Panc1 (cell line): ENCODE results near the gene B4GALT5. TPM values are rescaled to one million over a fixed set of nuclear protein-coding genes. Genes with fewer than 3 reads are reported as not detected.
A peak's percentile ranks its signal among the peaks of the same experiment; 100 is the strongest.

Experiments used
- ATAC-seq: fragments of 200-7000 bp; cut with Tn5 transposase; 2 replicates; pipeline ENCODE4 v1.9.1; 2020; ENCODE audit warnings: mild to moderate bottlenecking, moderate library complexity
- BruUV-seq: library from RNA; stranded (reverse); fragments of 400-500 nt; replicated peaks from 2 replicates; lab custom pipeline; 2021; lab: Mats Ljungman, UMichigan
- CTCF ChIA-PET: fragments of 300-600 bp; sonication (Branson Sonifier 250); formaldehyde crosslinking; loops from one replicate; lab custom pipeline; 2022; ENCODE audit warnings: antibody characterized with exemption; lab: Charles Lee
- POLR2A ChIA-PET: fragments of 300-600 bp; sonication (Branson Sonifier 250); formaldehyde crosslinking; loops from one replicate; lab custom pipeline; 2022; ENCODE audit warnings: antibody characterized with exemption; lab: Charles Lee
- DNase-seq: peaks from one replicate; pipeline ENCODE4 v3.0.0-alpha.2; 2010; ENCODE audit warnings: low read depth, low spot score
- H3K27ac ChIP-seq: 2 replicates; pipeline ENCODE4 v1.5.1; 2011; ENCODE audit warnings: mild to moderate bottlenecking, low read length, inconsistent platforms
- H3K27me3 ChIP-seq: fragments of 200-500 bp; sonication (Bioruptor generic); 2 replicates; pipeline ENCODE4 v1.6.0; 2014; ENCODE audit warnings: low read length, inconsistent platforms; ENCODE audit not compliant: control insufficient read depth, insufficient read depth
- H3K36me3 ChIP-seq: fragments of 200-500 bp; sonication (Bioruptor generic); 2 replicates; pipeline ENCODE4 v1.5.1; 2014; ENCODE audit warnings: inconsistent platforms, mild to moderate bottlenecking, low read length, moderate library complexity; ENCODE audit not compliant: control insufficient read depth, insufficient read depth
- H3K4me1 ChIP-seq: 2 replicates; pipeline ENCODE4 v1.5.1; 2011; ENCODE audit warnings: inconsistent platforms, mild to moderate bottlenecking, low read length, moderate library complexity; ENCODE audit not compliant: control insufficient read depth, insufficient read depth
- H3K4me3 ChIP-seq, 2 experiments: 2 replicates each; pipeline ENCODE4 v1.5.1; 2011 to 2012; ENCODE audit warnings: low read depth in 2 of 2, low read length in 2 of 2, mild to moderate bottlenecking in 2 of 2, inconsistent platforms in 1 of 2, moderate library complexity in 1 of 2
- H3K9me3 ChIP-seq: fragments of 200-500 bp; sonication (Bioruptor generic); 2 replicates; pipeline ENCODE4 v1.5.1; 2014; ENCODE audit warnings: low read depth, mild to moderate bottlenecking, inconsistent platforms, low read length, moderate library complexity; ENCODE audit not compliant: control insufficient read depth, insufficient read depth
- POLR2AphosphoS5 ChIP-seq: IDR thresholded peaks from 2 replicates; pipeline ENCODE4 v1.6.1; 2012; ENCODE audit warnings: mild to moderate bottlenecking, low read depth, low read length, moderate library complexity
- SIN3A ChIP-seq: IDR thresholded peaks from 2 replicates; pipeline ENCODE4 v1.6.1; 2012; ENCODE audit warnings: low read depth, mild to moderate bottlenecking, low read length, moderate library complexity, borderline replicate concordance; ENCODE audit not compliant: insufficient read depth
- TCF7L2 ChIP-seq: IDR thresholded peaks from 2 replicates; pipeline ENCODE4 v1.6.1; 2011; ENCODE audit warnings: mild to moderate bottlenecking, low read depth, low read length, inconsistent platforms
- in situ Hi-C: cut with HindIII; loops from 2 replicates; pipeline ENCODE4 v1.10.0; 2016; ENCODE audit warnings: low sequenced_read_pairs, low pct_unique_long_range_greater_than_20kb
- intact Hi-C: fragments of 100-400 bp; cut with micrococcal nuclease; formaldehyde crosslinking; loops from one replicate; pipeline ENCODE4 v1.10.0; 2022; ENCODE audit not compliant: unreplicated experiment
- total RNA-seq: library from RNA; stranded (reverse); gene quantifications from one replicate; pipeline ENCODE4 v1.2.1, GENCODE V29; 2021; ENCODE audit not compliant: unreplicated experiment
- TF ChIP-seq, protein P1 (sequence below): fragments of 450-650 bp; IDR thresholded peaks from 2 replicates; pipeline ENCODE4 v1.5.1; 2017; ENCODE audit warnings: mild to moderate bottlenecking
- TF ChIP-seq, protein P2 (sequence below), 2 experiments: IDR thresholded peaks; 2 replicates each; pipeline ENCODE4 v1.6.1; 2011 to 2012; ENCODE audit warnings: low read depth in 2 of 2, control low read depth in 1 of 2, low read length in 1 of 2, mild to moderate bottlenecking in 1 of 2, moderate library complexity in 1 of 2; ENCODE audit not compliant: insufficient read depth in 1 of 2

Gene B4GALT5
- total RNA-seq, 1 experiment from 2014 or later, result 40.0 TPM

DNA sequence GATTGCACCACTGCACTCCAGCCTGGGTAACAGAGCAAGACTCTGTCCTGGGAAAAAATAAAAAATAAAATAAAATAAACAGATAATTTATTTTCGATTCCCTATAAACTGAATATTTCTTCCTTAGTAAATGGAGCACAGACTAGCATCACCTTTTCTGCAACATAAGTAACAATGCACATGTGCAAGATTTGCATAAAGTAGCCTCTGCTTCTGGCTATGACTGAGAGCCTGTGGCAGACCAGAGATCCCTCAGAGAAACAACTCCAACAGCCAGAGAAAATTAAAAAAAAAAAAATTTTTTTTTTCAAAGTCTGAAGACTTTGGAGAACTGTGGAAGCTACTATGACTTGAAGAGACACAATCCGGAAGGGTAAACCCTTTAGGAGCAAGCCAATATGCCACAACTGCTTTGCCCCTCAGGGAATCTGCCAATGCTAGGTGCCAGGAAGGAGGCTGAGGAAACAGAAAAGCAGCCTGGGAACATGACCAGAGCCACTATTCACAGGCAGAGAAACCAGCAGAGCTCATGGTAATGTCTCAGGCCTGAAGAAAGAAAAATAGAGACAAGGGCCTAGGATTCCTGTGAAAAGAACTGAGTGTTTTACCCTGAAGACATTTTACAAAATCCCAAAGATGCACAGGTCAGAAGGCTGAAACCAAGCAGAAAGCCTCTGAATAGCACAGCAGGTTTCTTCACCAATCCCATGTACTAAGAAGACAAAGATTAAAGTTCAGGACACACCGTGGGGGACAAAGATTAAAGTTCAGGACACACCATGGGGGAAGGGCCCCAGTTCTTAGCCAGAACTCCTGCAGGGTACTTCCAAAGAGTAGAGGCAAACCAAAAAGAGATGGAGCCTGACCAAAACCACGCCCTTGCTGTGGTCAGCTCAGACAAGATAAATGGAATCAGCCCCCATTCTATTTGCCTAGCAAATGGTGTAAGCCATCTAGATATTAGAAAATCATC, 25.8 kb downstream of the B4GALT5 start:
- H3K9me3 ChIP-seq, result no peaks in the 10 kb centered on the region
- CTCF ChIA-PET, result no interaction called here
- no TSS peak for BruUV-seq
- peaks cover 39% of the 10 kb centered on the region for H3K4me1 ChIP-seq
- intact Hi-C loops, result no loop called here
- H3K27ac ChIP-seq, result peak overlapping the region; percentile 36; the same call in 1 of the 2 replicates
- in situ Hi-C loops, result no loop called here
- TF ChIP-seq SIN3A (no peak), POLR2AphosphoS5 (no peak), TCF7L2 (no peak)
- TF ChIP-seq, protein P1, sequence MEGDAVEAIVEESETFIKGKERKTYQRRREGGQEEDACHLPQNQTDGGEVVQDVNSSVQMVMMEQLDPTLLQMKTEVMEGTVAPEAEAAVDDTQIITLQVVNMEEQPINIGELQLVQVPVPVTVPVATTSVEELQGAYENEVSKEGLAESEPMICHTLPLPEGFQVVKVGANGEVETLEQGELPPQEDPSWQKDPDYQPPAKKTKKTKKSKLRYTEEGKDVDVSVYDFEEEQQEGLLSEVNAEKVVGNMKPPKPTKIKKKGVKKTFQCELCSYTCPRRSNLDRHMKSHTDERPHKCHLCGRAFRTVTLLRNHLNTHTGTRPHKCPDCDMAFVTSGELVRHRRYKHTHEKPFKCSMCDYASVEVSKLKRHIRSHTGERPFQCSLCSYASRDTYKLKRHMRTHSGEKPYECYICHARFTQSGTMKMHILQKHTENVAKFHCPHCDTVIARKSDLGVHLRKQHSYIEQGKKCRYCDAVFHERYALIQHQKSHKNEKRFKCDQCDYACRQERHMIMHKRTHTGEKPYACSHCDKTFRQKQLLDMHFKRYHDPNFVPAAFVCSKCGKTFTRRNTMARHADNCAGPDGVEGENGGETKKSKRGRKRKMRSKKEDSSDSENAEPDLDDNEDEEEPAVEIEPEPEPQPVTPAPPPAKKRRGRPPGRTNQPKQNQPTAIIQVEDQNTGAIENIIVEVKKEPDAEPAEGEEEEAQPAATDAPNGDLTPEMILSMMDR, result no peak
- TF ChIP-seq, protein P2, sequence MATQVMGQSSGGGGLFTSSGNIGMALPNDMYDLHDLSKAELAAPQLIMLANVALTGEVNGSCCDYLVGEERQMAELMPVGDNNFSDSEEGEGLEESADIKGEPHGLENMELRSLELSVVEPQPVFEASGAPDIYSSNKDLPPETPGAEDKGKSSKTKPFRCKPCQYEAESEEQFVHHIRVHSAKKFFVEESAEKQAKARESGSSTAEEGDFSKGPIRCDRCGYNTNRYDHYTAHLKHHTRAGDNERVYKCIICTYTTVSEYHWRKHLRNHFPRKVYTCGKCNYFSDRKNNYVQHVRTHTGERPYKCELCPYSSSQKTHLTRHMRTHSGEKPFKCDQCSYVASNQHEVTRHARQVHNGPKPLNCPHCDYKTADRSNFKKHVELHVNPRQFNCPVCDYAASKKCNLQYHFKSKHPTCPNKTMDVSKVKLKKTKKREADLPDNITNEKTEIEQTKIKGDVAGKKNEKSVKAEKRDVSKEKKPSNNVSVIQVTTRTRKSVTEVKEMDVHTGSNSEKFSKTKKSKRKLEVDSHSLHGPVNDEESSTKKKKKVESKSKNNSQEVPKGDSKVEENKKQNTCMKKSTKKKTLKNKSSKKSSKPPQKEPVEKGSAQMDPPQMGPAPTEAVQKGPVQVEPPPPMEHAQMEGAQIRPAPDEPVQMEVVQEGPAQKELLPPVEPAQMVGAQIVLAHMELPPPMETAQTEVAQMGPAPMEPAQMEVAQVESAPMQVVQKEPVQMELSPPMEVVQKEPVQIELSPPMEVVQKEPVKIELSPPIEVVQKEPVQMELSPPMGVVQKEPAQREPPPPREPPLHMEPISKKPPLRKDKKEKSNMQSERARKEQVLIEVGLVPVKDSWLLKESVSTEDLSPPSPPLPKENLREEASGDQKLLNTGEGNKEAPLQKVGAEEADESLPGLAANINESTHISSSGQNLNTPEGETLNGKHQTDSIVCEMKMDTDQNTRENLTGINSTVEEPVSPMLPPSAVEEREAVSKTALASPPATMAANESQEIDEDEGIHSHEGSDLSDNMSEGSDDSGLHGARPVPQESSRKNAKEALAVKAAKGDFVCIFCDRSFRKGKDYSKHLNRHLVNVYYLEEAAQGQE (IDR thresholded peaks at IDR 0.05; ENCODE audit: insufficient read depth in 1 of 2, low read depth in 2 of 2, low read length in 1 of 2), result no peak
- H3K27me3 ChIP-seq, result no peaks in the 10 kb centered on the region
- no peak for DNase-seq
- no peak overlapping the region for H3K4me3 ChIP-seq
- POLR2A ChIA-PET, result no interaction called here
- no peaks in the 10 kb centered on the region for H3K36me3 ChIP-seq
- ATAC-seq, result no peak

DNA sequence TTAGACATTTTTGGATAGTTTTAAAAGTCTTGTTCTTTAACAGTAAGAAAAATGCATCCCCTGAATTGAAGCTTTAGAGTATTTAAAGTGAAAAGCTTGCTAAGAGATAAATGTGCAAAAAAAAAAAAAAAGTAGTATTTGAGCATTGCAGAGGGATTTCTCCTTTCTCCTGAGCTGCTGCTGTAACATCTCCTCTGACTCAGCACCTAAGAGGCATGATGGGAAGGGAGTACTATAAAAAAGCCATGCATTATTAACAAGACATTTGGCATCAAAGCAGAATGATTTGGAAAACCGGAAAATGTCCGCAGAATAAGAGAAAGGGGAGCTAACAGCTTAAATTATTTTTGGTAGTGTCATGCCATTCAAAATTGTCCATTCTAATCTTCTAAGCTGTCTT, 27.9 kb downstream of the B4GALT5 start:
- intact Hi-C loops (no loop called here), in situ Hi-C loops (no loop called here)
- DNase-seq (no peak), ATAC-seq (no peak)
- ChIA-PET POLR2A (no interaction called here), CTCF (no interaction called here)
- 0 out of 2 replicates have a peak overlapping the region, but pooled peaks have one; percentile 20 for H3K27ac ChIP-seq
- no peaks in the 10 kb centered on the region for H3K9me3 ChIP-seq
- BruUV-seq, result TSS peak; percentile 56
- no peaks in the 10 kb centered on the region for H3K27me3 ChIP-seq
- no peaks in the 10 kb centered on the region for H3K36me3 ChIP-seq
- no peak overlapping the region for H3K4me3 ChIP-seq
- peaks cover 32% of the 10 kb centered on the region for H3K4me1 ChIP-seq
- TF ChIP-seq, protein P2 (IDR thresholded peaks at IDR 0.05; ENCODE audit: insufficient read depth in 1 of 2, low read depth in 2 of 2, low read length in 1 of 2), result no peak
- TF ChIP-seq POLR2AphosphoS5 (no peak), SIN3A (no peak), TCF7L2 (no peak)
- TF ChIP-seq, protein P1, result no peak
